ENCODE results near the gene DNAJB4. TPM values are rescaled to one million over a fixed set of nuclear protein-coding genes. Genes with fewer than 3 reads are reported as not detected.

The DNAJB4 gene
- total RNA-seq, 1 experiment from 2014 or later = 23.4 TPM

- ChIA-PET CTCF (interaction anchor here (0.7 kb wide), 1 partner anchor 290 kb away, joined by 3 read pairs; no protein-coding TSS in a partner anchor), POLR2A (no interaction called here)
- Mint-ChIP-seq H3K36me3 (peaks cover 87% of the 10 kb centered on the region), H3K27ac (peak overlapping the region; percentile 3; the same call in 1 of the 2 replicates), H3K27me3 (ENCODE audit: low read depth) (no peaks in the 10 kb centered on the region), H3K4me1 (no peaks in the 10 kb centered on the region), H3K9me3 (no peaks in the 10 kb centered on the region), H3K4me3 (no peak overlapping the region)
- TF ChIP-seq CBFB (CRISPR knock-in tag; IDR thresholded peaks at IDR 0.05; ENCODE audit: low read depth) = no peak
- no peak for TF ChIP-seq TCF7 (CRISPR knock-in tag; IDR thresholded peaks at IDR 0.05; ENCODE audit: low read depth)
- TF ChIP-seq MLX (CRISPR knock-in tag; IDR thresholded peaks at IDR 0.05) = no peak
- TF ChIP-seq ERG (CRISPR knock-in tag; IDR thresholded peaks at IDR 0.05) = no peak
- ATAC-seq (no peak), DNase-seq (ENCODE audit: low spot score) (no peak)
These were observed 46.3 kb upstream of the DNAJB4 start for GRCh38 chr1:77958391-77958790.

GRCh38 chr1:77958850-77959249, 45.9 kb upstream of the DNAJB4 start:
- Mint-ChIP-seq H3K36me3 (peaks cover 88% of the 10 kb centered on the region), H3K27ac (no peak overlapping the region)
- CTCF ChIA-PET = no interaction called here

More at GRCh38 chr1:77958850-77959249, 45.9 kb upstream of the DNAJB4 start:
- DNase-seq (ENCODE audit: low spot score) (no peak), ATAC-seq (no peak)
- Mint-ChIP-seq H3K4me1 (no peaks in the 10 kb centered on the region), H3K4me3 (no peak overlapping the region), H3K9me3 (no peaks in the 10 kb centered on the region), H3K27me3 (ENCODE audit: low read depth) (no peaks in the 10 kb centered on the region)
- TF ChIP-seq PRDM15 (CRISPR knock-in tag; IDR thresholded peaks at IDR 0.05) (no peak), ATF2 (CRISPR knock-in tag; IDR thresholded peaks at IDR 0.05; ENCODE audit: borderline replicate concordance, low read depth) (no peak), STAT6 (CRISPR knock-in tag; conservative IDR thresholded peaks at IDR 0.05; ENCODE audit: low read depth) (no peak), E2F4 (CRISPR knock-in tag; IDR thresholded peaks at IDR 0.05; ENCODE audit: borderline replicate concordance, low read depth) (no peak), ZNF512 (CRISPR knock-in tag; IDR thresholded peaks at IDR 0.05; ENCODE audit: borderline replicate concordance) (no peak), ZNF671 (CRISPR knock-in tag; IDR thresholded peaks at IDR 0.05) (no peak), AFF4 (CRISPR knock-in tag; IDR thresholded peaks at IDR 0.05; ENCODE audit: borderline replicate concordance) (no peak), JUN (CRISPR knock-in tag; IDR thresholded peaks at IDR 0.05) (no peak), ZNF121 (CRISPR knock-in tag; IDR thresholded peaks at IDR 0.05) (no peak), NR1H2 (CRISPR knock-in tag; IDR thresholded peaks at IDR 0.05) (no peak), ATF1 (CRISPR knock-in tag; IDR thresholded peaks at IDR 0.05) (no peak), USF1 (CRISPR knock-in tag; IDR thresholded peaks at IDR 0.05) (no peak), TP53 (CRISPR knock-in tag; IDR thresholded peaks at IDR 0.05) (no peak)
- POLR2A ChIA-PET = no interaction called here
